HepG2 (cell line): ENCODE data around the gene GGACT. TPM values are rescaled to one million over a fixed set of nuclear protein-coding genes. Genes with fewer than 3 reads are reported as not detected.

Experiments used
- DPF2 ChIP-seq: sonication (generic); formaldehyde crosslinking; IDR thresholded peaks from 2 replicates; pipeline ENCODE4 v1.4.0; 2020; ENCODE audit warnings: mild to moderate bottlenecking, low read depth, missing genetic modification reagents, borderline replicate concordance
- FOXA3 ChIP-seq: IDR thresholded peaks from 2 replicates; pipeline ENCODE4 v1.6.1; 2016; ENCODE audit warnings: missing genetic modification reagents, missing compliant biosample characterization
- GATA4 ChIP-seq: sonication (generic); IDR thresholded peaks from 2 replicates; pipeline ENCODE4 v1.6.1; 2016; ENCODE audit warnings: antibody characterized with exemption, low read depth, borderline replicate concordance
- IKZF5 ChIP-seq: IDR thresholded peaks from 2 replicates; pipeline ENCODE4 v1.6.1; 2018; ENCODE audit warnings: missing genetic modification reagents, mild to moderate bottlenecking, missing compliant biosample characterization
- IRF2 ChIP-seq: IDR thresholded peaks from 2 replicates; pipeline ENCODE4 v1.6.1; 2018; ENCODE audit warnings: missing genetic modification reagents, missing compliant biosample characterization
- KAT7 ChIP-seq: IDR thresholded peaks from 2 replicates; pipeline ENCODE4 v1.6.1; 2018; ENCODE audit warnings: borderline replicate concordance, missing compliant biosample characterization
- KLF9 ChIP-seq: IDR thresholded peaks from 2 replicates; pipeline ENCODE4 v1.6.1; 2016; ENCODE audit warnings: low read depth
- MAZ ChIP-seq, 2 experiments: sonication (generic) in 1 of 2; formaldehyde crosslinking in 1 of 2; IDR thresholded peaks; 2 replicates each; pipeline versions ENCODE4 v1.5.0 to v1.6.1; 2012 to 2020; ENCODE audit warnings: low read depth in 2 of 2, mild to moderate bottlenecking in 2 of 2, borderline replicate concordance in 1 of 2, improper control_type of control experiment in 1 of 2, low read length in 1 of 2, missing genetic modification reagents in 1 of 2, moderate library complexity in 1 of 2
- NCOA1 ChIP-seq: sonication (generic); formaldehyde crosslinking; IDR thresholded peaks from 2 replicates; pipeline ENCODE4 v1.9.0; 2021; ENCODE audit warnings: missing genetic modification reagents
- NFKB2 ChIP-seq: sonication (generic); formaldehyde crosslinking; IDR thresholded peaks from 2 replicates; pipeline ENCODE4 v1.4.0; 2020; ENCODE audit warnings: missing genetic modification reagents, borderline replicate concordance
- SIN3A ChIP-seq: IDR thresholded peaks from 2 replicates; pipeline ENCODE4 v1.6.1; 2011; ENCODE audit warnings: low read depth, mild to moderate bottlenecking, control low read depth, low read length, borderline replicate concordance
- TRAFD1 ChIP-seq: sonication (generic); formaldehyde crosslinking; IDR thresholded peaks from 2 replicates; pipeline ENCODE4 v1.5.1; 2020; ENCODE audit warnings: missing genetic modification reagents, mild to moderate bottlenecking, borderline replicate concordance
- ZBTB39 ChIP-seq: sonication (generic); formaldehyde crosslinking; IDR thresholded peaks from 2 replicates; pipeline ENCODE4 v1.5.0; 2020; ENCODE audit warnings: missing genetic modification reagents
- ZBTB46 ChIP-seq: sonication (generic); formaldehyde crosslinking; IDR thresholded peaks from 2 replicates; pipeline ENCODE4 v1.4.0; 2020; ENCODE audit warnings: mild to moderate bottlenecking, missing genetic modification reagents, borderline replicate concordance
- ZNF136 ChIP-seq: sonication (generic); formaldehyde crosslinking; IDR thresholded peaks from 2 replicates; pipeline ENCODE4 v1.8.1; 2022; ENCODE audit warnings: low read depth, mild to moderate bottlenecking, moderate library complexity, missing genetic modification reagents
- ZNF274 ChIP-seq: sonication (generic); formaldehyde crosslinking; IDR thresholded peaks from 2 replicates; pipeline ENCODE4 v1.5.1; 2020; ENCODE audit warnings: mild to moderate bottlenecking, missing genetic modification reagents
- ZNF441 ChIP-seq: sonication (generic); formaldehyde crosslinking; IDR thresholded peaks from 2 replicates; pipeline ENCODE4 v1.7.0; 2021; ENCODE audit warnings: missing genetic modification reagents, borderline replicate concordance
- ZNF589 ChIP-seq: sonication (generic); formaldehyde crosslinking; conservative IDR thresholded peaks from 2 replicates; pipeline ENCODE4 v1.8.0; 2022; ENCODE audit warnings: mild to moderate bottlenecking, moderate library complexity, missing genetic modification reagents
- ZNF597 ChIP-seq: sonication (generic); formaldehyde crosslinking; IDR thresholded peaks from 2 replicates; pipeline ENCODE4 v1.5.0; 2020; ENCODE audit warnings: missing genetic modification reagents
- ZNF782 ChIP-seq: sonication (generic); formaldehyde crosslinking; IDR thresholded peaks from 2 replicates; pipeline ENCODE4 v1.4.0; 2020; ENCODE audit warnings: missing genetic modification reagents, mild to moderate bottlenecking, borderline replicate concordance
- ZNF784 ChIP-seq: sonication (generic); formaldehyde crosslinking; IDR thresholded peaks from 2 replicates; pipeline ENCODE4 v1.5.1; 2020; ENCODE audit warnings: missing genetic modification reagents, mild to moderate bottlenecking, borderline replicate concordance
- polyA plus RNA-seq, 8 experiments: library from polyadenylated mRNA; depleted of rRNA in 3 of 8; stranded (reverse) in 7 of 8; unstranded in 1 of 8; fragments of >200 nt; fragmentation: Illumina TruSeq in 4 of 8; extraction: Trizol in 4 of 8; gene quantifications; 2 replicates each; pipeline versions ENCODE4 v1.2.1 to v1.2.3, GENCODE V29; 2011 to 2016; ENCODE audit warnings: low read depth in 4 of 8, missing spikeins in 1 of 8, mixed read lengths in 1 of 8; ENCODE audit not compliant: insufficient read depth in 1 of 8
- total RNA-seq, 5 experiments: library from RNA; depleted of rRNA; stranded (reverse); fragments of >200 nt; fragmentation: Illumina TruSeq; extraction: Trizol; gene quantifications; 2 replicates each; pipeline ENCODE4 v1.2.3, GENCODE V29; 2016; ENCODE audit warnings: low read depth in 1 of 5

GGACT gene
- total and polyA plus RNA-seq, 2 of the 13 experiments (the other 11 are each of a cell fraction or from before 2014, with no cell fraction given) = 1.7 to 1.9 TPM

- TF ChIP-seq ZNF597 (CRISPR knock-in tag) (no peak), KAT7 (CRISPR knock-in tag) (no peak), NFKB2 (CRISPR knock-in tag) (no peak), ZNF784 (CRISPR knock-in tag) (no peak), FOXA3 (CRISPR knock-in tag) (no peak), MAZ (IDR thresholded peaks at IDR 0.05; ENCODE audit: borderline replicate concordance, low read depth, low read length) (no peak), MAZ (CRISPR knock-in tag; IDR thresholded peaks at IDR 0.05; ENCODE audit: low read depth) (no peak), GATA4 (no peak), ZNF274 (CRISPR knock-in tag) (no peak), NCOA1 (CRISPR knock-in tag) (no peak), ZNF589 (no peak), ZBTB39 (CRISPR knock-in tag) (no peak), TRAFD1 (no peak), SIN3A (no peak), ZNF782 (no peak), KLF9 (CRISPR knock-in tag) (no peak), ZNF441 (no peak), IRF2 (CRISPR knock-in tag) (0 out of 2 replicates have a peak, but pooled peaks have one; percentile 62), ZBTB46 (CRISPR knock-in tag) (no peak), DPF2 (CRISPR knock-in tag) (no peak), ZNF136 (CRISPR knock-in tag) (no peak), IKZF5 (CRISPR knock-in tag) (0 out of 2 replicates have a peak, but pooled peaks have one; percentile 26)
Measured at GRCh38 chr13:100517135-100517534, 71.5 kb downstream of the GGACT start (continued).
